GM19438 (cell line): ENCODE data around the gene PLD4.
"Not testable (repeated sequence)": the region's sequence is repeated elsewhere in the genome, so short reads cannot be mapped to it uniquely, and the experiment has no call there.

Experiments used
- ATAC-seq: cut with Tn5 transposase; IDR thresholded peaks from one replicate; pipeline ENCODE4 v1.9.1; 2021; ENCODE audit warnings: low read depth; ENCODE audit not compliant: unreplicated experiment

Gene PLD4

DNA sequence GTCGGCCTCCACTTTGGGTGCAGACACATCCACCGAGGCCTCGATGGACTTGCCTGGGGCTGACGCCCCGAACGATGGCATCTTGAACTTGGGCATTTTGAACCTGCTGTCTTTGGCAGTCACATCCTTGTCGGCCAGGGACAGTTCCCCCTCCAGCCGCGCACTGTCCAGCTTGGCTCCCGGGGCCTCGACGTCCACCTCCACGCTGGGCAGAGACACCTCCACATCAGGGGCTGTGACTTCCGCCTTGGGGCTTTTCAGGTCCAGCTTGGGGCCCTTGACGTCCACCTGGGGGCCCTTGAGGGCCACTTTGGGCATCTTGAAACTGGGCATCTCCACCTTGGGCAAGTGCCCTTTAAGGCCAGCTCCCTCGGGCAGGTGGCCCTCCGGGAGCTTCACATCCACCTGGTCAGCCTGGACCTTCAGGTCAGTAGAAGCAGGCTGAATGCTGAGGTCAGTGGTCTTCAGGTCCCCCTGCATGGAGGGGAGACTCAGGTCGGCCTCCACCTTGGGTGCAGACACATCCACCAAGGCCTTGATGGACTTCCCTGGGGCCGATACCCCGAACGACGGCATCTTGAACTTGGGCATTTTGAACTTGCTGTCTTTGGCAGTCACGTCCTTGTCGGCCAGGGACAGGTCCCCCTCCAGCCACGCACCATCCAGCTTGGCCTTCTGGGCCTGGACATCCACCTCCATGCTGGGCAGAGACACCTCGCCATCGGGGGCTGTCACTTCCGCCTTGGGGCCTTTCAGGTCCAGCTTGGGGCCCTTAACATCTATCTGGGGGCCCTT, 27.4 kb downstream of the PLD4 start:
- ATAC-seq, result not testable (repeated sequence)

DNA sequence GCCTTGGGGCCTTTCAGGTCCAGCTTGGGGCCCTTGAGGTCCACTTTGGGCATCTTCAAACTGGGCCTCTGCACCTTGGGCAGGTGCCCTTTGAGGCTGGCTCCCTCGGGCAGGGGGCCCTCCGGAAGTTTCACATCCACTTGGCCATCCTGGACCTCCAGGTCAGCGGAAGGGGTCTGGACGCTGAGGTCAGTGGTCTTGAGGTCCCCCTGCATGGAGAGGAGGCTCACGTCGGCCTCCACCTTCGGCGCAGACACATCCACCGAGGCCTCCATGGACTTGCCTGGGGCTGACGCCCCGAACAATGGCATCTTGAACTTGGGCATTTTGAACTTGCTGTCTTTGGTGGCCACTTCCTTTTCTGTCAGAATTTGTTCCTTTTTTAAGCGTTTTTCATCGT, 28.4 kb downstream of the PLD4 start:
- no peak for ATAC-seq

DNA sequence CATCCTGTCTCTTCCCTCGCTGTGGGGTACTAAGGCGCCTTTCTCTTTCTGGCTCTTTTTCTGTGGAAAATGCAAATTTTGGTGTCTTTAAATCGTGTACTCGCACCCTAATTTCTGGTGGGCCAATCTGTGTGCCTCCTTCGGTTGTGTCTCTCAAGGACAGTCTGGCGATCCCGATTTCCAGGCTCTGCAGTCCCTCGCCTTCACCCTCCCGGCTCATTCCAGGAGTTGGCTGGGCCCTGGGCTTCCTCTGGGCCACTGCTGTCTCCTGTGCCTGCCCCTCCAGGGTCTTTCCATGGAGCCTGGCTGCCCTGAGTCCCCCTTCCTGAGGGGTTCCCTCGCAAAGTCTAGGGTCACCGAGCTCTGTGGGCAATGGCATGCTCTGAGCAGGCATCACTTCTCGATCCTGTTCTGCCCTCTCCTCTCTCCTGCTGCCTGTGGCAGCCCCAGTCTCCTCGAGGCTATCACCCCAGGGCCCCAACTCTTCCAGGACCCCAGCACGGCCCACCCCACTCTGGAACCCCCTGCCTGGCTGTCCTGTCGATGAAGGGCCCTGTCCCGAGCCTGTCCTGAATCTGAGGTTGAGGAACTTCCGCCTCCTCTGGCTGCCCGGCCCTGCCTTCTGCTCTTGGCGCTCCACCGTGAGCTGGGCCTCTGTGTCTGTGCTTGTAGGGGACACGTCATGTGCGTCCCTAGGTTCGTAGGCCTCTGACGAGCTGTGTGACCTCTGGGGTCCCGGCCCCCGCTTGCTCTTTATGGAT, 29.4 kb downstream of the PLD4 start:
- no peak for ATAC-seq

DNA sequence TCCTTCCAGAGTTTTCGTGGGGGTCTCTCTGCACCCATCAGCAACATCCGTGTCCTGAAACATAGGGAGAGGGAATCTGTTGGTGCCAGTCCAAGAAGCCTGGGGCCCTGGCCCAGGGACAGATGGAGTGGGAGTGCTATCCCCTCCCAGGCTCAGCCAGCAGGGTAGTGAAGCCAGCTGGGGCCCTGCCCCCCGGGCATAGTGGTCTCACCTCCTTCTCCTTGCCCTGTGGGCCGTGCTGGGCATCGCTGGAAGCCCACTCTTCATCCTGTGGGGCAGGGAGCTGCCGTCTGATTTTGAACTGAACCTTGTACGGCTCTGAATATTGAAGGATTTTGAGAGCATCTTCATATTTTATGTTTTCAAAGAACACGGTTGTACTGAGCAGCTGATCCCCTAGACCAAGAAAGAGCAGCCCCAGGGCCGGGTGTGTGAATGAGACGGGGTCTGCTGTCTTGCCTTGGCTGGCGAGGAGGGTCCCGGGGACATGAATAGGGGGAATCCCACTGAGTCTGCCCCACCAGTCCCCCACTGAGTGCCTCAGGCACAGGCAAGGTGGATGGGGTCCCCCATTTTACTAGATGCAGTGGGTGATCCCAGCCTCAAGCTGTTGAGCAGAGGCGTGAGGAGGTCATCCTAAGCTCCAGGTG, 30.2 kb downstream of the PLD4 start:
- no peak for ATAC-seq

DNA sequence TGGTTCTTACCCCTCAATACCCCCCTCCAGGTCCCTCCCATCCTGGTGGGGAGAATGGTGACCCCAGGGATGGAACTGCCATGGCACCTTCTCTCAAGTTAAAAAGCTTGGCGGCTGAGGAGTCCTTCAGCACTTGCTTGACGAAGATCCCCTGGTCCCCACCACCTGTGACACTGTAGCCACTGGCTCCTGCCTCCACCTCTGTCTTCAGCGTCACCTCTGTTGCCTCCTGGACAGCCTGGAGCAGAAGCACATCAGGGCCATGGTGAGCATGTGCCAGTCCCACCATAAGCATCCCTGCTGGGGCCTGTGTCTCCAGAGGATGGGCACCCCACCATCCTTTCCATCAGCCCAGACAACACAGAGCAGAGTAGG, 30.7 kb downstream of the PLD4 start:
- no peak for ATAC-seq

DNA sequence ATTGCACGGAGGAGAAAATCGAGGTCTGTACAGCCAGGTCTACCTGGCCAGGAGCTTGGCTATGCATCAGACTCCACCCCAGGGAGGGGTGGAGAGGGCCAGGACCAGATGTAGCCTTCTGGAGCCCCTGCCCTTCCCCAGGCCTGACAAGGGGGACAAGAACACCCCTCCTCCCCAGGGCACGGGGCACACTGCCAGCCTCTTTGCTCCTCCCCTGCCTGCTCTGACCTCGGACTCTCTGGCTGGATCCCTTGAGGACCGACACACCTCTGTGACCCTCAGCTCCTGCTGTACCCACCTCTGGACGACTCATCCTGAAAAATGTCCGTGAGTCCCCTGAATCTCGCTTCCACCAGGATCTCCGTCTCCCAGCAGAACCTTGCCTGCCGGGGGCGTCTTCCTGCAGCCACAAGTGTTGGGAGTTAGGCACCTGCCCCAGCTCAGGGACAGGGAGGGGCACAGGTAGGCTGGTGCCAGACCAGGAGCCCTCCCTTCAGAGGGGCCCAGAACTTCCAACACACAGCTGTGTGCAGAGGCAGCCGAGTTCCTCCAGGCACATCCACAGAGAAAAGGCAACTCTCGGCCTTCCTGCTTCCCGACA, 31.7 kb downstream of the PLD4 start:
- no peak for ATAC-seq

DNA sequence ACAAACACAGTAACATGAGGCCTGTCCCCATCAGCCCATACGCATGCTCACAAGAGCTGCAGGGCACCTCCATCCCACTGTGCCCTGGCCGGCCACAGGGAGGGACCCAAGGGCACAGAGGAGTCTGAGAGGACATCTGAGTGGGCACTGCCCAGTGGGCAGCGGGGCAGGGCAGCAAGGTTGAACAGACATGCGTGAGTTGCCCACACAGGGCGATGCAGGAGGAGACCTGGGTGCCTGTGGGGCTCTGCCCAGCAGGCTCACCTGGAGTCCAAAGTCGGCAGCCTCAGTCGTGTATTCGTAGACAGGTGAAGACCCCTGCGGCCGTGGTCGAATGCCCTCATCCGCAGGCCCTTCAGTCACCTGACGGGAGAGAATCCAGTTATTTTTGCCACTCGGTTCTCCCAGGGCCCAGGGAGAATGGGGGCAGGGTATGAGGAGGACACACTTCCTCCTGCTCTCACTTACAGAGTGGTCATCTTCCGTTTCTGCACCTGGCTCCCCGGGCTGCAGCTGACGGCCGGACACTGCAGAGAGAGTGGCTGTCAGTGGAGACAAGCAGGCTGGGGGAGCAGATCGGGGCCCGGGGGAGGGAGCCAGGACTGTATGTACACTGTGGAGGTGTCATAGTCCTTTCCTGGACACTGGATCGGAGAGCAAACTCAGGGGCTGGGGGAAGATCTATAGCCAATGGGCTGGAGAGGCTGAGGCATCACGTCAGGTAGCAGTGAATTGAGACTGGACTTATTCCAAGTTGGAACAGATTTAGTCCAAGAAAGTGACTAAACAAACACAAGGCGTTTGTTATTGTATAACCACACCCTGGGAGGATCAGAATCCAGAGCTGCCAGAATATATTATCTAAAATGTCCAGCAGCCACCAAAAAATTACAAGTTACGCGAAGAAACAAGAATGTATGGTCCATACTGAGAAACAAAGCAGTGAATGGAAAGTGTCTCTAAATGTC, 32.8 kb downstream of the PLD4 start:
- ATAC-seq, result no peak

DNA sequence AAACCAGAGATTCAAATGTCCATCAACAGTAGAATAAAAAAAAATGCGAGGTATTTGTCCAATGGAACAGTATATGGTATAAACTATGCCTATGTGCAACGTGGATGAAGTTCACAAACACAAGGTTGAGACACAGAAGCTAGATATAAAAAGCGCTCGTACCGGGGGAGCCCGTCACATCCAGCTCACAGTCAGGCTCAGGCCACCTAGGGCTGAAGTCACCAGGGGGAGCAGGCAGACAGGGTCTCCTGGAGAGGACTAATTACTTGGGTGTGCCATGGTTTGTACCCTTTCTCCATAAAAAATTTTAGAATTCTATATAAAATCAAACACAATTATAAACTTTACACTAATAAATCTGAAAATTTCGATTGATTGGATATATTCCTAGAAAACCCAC, 39.9 kb downstream of the PLD4 start:
- no peak for ATAC-seq

DNA sequence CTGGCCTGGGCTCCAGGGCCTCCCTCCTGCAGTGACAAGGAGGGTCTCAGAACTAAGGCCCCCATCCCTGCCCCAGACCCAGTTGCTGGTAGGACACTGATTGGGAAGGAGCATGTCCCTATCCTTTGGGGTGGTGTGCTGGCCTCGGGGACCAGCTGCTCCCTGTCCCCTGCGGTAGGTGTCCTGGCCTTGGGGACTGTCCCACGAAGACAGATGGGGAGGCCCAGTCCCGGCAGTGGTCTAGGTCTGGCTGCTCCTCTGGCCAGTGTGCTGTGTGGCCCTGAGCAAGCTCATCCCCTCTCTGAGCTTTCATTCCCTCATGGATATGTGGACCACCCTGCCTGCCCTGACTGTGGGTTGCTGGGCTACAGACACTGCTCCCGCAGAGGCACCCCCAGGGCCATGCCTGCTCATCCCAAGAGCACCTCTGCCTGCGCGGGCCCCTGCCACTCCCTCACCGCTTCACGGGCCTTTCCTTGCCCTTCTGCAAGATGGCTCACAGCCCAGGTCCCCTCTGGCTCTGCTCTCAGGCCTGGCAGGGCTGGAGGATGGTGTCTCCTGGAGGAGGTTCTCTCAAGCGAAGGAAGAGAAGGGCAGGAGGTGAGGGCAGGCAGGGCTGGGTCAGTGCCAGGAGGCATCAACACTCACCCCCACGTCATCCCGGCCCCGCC, 41.0 kb downstream of the PLD4 start:
- ATAC-seq, result no peak

DNA sequence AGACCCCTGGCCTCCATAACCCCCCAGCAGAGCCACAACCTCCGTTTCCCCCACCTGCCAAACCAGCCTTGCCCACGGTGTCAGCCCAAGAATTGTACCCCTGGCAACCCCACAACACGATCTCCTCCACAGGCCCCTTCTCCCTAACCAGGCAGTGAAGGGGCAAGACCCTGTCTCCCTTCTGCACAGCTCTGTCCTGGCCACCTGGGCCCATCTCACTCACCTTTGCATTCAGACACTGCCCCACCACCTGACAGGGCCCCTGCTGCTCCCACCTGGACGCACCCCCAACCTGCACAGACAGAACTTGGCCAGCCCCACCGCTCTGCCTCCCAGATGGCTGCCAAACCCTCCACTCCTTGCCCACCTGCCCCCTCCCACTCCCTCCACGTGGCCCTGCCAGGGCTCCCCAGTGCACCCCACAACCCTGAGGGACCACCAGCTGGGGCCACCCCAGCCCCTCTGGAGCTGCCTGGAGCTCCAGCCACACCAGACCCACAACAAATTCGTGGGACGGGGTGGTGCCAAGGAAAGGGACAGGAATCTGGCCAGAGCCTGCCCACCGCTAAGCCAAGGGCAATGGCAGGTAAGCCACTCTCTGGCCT, 41.7 kb downstream of the PLD4 start:
- no peak for ATAC-seq

DNA sequence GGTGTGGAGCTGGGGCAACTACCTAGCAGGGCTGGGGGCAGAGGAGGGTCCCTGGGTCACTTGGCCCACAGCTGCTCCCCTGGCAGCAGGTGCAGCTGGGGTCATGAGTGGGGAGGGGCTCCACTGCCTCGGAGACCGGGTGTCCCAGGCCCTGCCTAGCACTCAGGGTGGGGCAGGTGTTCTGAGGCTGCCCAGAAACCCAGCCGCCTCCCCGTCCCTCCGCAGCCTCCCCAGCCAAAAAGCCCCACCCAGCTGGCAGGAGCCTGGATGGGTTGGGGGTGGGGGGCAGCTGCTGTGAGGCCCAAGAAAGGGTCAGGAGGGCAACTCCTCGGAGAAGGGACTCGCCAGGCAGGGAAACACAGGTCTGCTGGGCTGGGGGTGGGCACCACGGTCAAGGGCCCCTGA, 42.3 kb downstream of the PLD4 start:
- no peak for ATAC-seq

DNA sequence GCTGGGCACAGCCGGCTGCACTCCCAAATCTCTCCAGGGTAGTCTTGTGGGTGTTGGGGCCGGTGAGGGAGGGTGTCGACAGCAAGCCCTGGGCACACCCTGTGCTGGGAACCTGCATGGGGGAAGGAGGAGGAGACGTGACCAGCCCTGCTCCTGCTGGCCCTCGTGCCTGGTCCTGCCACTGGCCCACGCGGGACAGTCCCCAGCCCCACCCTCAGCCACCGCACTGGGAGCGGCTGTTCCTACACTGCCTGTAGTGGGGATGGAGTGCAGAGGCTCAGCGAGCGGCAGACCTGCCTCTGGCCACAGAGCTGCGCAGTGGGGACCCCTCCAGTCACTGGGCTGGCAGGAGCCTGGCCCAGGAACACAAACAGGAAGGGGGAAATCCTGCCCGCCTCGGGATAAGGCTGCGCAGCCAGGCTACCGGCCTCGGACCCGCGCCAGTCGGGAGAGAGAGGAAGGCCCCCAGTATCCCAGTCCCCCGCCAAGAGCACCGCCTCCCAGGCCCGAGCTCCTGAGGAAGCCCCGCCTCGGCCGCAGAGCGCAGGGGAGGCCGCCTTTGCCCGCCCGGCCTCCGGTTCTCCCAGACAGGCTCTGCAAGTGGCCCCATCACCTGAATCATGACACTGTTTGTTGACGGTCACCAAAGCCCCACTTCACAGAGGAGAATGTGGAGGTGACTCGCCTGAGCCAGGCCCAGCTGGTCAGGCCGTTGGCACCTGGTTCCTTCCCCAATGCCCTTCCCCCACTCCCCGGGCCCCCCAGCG, 42.9 kb downstream of the PLD4 start:
- no peak for ATAC-seq

DNA sequence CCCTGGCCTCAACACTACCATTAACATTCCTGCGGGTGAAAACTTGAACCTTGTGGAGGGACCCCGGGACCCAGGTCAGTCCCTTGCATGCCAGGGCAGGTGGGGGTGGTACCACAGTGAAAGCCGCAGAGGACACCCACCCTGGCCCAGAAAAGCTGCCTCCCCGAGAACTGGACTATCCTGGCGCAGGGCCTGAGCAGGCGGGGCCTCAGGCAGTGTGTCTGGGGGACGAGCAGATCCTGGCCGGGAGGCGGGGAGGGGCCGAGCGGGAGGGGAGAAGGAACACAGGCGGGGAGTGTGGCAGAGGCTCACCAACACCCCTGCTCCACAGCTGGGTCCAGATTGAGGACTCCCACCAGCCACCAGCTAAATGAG, 43.5 kb downstream of the PLD4 start:
- ATAC-seq, result no peak

DNA sequence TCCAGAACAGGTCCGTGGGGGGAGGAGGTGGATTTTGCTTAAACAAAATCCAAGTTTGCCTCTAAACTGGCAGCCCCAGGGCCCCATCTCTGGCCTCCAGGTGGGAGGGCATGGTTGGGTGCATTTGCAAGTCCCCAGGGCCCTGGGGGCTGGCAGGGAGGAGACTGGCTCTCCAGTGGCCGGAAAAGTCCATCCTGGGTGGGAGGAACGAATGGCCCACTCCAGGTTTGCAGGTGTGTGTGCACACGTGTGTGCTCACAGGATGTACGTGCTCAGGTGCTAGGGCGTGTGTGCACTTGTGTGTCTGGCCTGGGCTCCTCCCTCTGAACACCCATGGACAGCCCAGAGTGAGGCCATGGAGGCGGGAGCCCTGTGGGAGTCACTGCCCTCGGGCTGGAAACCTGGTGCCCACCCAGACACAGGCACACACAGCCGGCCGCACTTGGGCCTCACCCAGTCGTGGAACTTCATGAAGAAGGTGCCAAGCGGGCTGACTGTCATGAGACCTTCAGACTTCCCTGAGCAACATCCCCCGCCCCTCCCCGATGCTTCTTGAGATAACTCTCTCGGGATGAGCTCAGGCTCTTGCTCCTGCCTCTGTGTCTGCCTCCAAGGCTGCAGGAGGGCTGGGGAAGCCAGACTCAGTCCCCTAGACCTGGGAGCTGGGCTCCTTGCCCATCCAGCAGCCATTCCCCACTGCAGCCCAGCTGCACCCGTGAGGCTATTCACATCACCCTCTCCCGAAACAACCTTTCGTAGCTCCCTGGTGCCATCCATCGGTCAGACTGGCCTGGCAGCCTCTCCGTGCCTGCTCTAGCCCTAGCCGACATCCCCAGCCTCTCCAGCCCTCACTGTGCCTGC, 44.1 kb downstream of the PLD4 start:
- no peak for ATAC-seq

DNA sequence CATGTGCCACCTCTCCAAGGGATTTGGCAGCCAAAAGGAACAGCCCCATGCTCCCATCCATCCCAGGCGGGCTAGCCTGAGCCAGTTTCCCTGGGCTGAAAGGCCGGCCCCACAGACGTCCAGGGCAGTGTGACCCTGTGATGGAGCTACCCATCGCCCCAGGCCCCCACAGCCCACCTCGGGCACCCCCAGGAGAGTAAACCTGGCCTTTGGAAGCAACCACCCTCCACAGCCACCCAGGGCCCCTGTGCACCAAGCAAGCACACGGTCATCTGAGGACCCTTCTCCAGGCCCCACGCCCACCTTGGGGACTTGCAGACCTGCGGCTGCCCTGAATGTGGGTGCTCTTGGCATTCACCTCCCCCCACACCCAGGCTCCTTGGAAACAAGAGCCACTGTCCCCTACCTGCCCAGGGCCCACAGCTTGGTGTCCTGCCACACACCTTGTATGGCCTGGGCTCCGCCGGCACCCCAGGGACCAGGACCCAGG, 45.1 kb downstream of the PLD4 start:
- no peak for ATAC-seq

DNA sequence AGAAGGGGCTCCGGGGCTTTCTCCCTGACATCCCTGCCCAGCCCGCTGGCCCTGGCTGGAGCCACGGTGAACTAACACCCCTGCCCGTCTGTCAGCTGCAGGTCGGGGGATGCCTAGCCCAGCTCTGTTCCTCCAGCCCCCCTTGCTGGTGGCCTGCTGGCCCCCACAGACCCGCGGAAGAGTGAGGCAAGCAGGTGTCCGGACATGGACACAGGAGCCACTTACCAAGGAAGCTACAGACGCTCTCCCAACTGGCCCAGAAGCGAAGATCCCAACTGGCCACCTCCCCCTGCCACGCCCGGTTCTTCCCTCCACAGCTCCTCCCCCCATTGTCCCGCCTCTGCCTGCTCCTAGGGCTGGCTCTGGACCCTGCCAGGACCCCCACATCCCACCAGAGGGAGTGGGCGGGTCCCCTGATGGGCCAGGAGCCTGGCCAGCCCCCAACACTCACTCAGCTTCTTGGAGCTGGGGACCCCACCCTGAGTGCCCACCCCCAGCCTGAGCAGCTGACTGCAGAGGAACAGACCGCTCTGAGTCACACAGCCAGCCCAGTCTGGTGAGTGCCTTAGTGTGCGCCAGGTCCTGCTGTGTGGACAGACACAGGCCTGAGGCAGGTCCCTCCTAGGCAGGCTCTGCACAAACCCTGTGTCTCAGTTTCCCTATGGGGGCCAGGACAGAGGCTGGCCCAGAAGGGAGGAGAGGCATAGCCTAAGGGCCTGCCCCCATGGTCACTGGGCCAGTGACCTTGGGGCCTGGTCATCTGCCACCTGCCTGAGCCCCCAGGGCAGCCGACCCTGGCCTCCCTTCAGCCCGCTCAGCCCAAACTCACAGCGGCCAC, 45.8 kb downstream of the PLD4 start:
- no peak for ATAC-seq
